ENCODE data around the gene CAMTA1.
A peak's percentile ranks its signal among the peaks of the same experiment; 100 is the strongest.

CAMTA1 gene

DNA sequence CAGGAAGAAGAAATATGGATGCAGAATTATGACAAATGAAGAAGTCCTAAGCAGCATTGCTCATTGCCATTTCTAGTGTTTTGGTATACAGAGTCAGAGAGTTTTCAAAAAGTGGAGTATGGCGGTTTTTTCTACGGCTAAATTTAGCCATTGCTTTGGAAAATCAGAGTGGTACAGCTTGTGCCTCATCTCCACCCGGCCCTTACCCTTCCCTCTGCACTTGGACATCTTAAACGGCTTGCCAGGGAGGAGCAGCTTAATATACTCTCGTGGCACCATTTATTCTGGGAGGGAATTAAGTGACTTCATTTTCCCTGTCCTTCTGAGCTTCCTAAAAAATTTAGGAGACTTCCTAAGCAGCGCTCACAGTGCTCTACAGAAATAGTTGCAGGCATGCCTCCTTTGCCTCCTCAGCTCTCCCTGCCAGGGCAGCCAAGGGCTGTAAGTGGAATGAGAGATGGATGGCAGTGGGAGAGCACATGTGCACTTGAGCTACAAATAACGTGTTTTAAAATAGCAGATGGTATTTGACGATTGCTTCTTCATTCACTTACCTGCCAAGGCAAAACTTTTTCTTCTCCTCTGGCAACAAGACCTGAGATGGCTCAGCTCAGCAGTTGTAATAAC lies 934.3 kb downstream of the CAMTA1 start:
- DNase-seq (ENCODE audit: low read depth in 2 of 2) = no peak

DNA sequence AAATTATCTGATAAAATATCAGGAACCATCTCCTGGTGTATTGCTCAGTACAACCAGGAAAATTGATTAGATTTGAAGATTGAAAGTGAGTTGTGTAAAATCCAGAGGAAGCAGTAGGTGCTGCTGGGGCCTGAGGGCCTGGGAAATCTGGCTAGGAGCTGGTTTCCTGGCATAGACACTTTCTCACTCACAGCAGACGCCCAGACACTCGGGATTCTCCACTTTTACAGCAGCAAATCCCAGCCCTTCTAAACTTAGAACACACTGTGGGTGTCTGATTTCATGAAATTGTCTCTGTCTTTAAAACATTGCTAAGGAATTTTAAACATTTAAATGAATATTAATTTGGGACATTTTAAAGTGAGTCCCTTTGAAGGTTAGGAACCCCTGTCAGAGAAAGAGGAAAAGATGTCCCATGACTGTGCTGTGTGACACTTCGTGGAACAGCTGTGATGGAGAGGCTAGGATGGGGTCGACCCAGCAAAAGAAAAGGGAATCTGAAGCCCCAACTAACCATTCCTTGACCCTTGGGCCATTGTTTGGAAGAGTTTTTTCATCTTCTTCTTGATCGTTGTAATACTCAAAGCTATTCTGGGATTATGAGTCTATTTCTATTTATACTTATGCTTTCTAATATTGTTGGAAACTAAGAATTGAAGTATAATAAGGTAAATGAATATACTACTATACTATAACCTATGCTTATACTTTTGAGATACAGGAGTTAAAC lies 936.9 kb downstream of the CAMTA1 start:
- no peak for DNase-seq (ENCODE audit: low read depth in 2 of 2)

DNA sequence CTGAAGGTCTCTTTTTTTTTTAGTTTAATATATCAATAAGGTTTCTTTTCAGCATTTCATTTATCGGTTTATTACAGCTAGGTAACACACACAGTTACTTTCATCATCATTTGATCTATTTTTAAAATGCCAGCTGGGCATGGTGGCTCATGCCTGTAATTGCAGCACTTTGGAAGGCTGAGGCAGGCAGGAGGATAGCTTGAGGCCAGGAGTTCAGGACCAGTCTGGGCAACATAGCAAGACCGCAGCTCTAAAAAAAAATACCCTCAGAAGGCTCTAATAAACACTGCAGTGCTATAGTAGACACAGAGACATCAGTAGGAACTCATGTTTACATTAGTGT lies 937.4 kb downstream of the CAMTA1 start:
- DNase-seq (ENCODE audit: low read depth in 2 of 2) = no peak

DNA sequence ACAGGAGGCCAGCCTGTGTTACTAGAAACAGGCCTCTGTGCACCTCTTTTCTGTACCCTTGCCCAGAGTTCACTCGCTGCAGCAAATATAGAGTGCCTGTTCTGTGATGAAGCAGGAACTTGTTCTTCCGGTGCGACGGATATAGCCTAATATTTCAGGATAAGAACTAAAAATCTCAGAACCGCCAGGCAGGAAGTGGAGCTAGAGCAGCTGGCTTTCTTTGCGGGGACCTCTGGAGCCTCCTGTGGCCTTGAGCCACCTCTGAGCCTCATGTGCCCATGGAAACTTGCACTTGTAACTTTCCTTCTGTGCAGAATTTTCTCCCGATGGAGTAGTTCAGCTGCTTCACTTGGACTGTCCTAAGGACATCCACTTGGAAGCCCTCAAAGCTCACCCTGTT lies 941.4 kb downstream of the CAMTA1 start:
- no peak for DNase-seq (ENCODE audit: low read depth in 2 of 2)

DNA sequence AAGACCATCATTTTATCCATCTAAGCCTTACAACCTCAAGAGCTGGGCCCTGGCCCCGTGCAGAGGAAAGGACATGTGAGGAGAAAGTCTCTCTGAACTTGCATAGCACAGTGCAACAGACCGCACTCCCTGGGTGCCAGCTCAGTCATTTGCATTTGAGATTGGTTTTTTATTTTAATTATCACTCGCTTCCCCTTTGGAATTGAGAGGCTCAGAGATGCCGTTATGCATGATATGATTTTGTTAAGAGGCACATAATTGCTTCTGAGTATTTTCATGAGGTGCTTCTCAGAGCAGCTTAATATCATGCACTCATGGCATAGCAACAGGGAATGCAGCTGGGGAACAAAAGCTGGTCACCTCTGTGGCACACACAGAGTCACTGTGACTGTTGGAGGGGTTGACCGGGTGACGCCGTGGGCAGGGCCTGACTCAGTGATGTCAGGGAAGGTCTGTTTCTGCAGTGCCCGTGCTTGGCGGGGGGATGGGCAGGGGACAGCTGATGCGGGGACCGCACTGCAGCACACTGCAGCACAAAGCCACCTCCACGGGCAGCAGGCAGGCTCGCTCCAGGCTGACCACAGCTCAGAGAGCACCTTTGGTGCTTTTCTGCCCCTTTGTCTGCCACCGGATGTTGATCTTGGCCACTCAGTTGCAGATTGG lies 942.7 kb downstream of the CAMTA1 start:
- no peak for DNase-seq (ENCODE audit: low read depth in 2 of 2)

DNA sequence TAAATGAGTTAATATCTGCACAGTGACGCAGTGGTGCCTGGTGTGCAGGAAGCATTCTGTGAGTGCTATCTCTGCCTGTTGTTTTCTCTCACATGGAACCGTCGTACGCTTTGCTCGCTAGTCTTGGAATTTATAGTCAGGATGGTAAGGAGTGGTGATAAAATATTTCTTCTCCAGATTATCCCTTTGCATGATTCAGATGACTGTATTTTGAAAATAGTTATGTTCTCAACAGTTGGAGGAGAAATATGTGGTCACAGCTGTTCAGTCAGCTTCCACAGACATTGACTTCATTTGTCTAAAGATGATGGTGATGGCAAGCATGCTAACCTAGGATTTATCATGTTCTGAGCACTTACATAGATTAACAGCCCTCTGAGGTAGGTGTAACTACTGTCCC lies 944.5 kb downstream of the CAMTA1 start:
- DNase-seq (ENCODE audit: low read depth in 2 of 2) = no peak

DNA sequence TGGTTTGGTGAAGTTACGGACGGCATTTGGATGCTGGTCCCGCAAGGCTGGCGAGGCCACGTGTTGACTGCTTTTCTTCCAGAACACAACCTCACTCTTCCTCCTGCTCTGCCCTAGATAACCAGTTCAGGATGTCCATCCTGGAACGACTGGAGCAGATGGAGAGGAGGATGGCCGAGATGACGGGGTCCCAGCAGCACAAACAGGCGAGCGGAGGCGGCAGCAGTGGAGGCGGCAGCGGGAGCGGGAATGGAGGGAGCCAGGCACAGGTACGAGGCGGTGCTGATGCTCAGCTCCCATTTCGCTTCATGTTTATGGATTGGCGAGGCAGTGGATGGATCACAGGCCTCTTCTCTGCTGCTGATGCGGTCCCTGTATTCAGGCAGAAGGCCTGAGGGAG lies 947.1 kb downstream of the CAMTA1 start:
- DNase-seq (ENCODE audit: low read depth in 2 of 2) = no peak

DNA sequence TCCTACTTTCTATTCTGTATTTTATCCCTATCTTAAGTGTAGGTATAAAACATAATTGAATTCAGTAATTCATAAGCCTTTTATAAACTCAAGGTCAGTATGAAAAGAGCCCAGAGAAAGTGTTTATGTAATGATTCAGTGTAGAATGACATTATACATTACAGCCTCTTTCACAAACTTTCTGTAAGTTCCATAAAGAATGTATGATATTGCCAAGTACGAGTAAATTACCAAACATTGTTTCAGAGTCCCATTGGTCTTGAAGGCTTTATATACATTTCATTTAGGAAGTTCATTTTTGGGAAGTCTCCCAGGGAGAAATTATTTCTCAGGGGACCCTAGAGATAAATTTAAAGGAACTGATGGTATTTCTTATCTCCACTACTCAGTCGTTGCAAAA lies 948.0 kb downstream of the CAMTA1 start:
- DNase-seq (ENCODE audit: low read depth in 2 of 2) = no peak

DNA sequence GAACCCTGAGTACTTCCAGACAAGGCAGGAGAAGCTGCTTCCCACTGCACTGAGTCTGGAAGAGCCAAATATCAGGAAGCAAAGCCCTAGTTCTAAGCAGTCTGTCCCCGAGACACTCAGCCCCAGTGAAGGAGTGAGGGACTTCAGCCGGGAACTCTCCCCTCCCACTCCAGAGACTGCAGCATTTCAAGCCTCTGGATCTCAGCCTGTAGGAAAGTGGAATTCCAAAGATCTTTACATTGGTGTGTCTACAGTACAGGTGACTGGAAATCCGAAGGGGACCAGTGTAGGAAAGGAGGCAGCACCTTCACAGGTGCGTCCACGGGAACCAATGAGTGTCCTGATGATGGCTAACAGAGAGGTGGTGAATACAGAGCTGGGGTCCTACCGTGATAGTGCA lies 952.8 kb downstream of the CAMTA1 start:
- DNase-seq (ENCODE audit: low read depth in 2 of 2) = no peak

DNA sequence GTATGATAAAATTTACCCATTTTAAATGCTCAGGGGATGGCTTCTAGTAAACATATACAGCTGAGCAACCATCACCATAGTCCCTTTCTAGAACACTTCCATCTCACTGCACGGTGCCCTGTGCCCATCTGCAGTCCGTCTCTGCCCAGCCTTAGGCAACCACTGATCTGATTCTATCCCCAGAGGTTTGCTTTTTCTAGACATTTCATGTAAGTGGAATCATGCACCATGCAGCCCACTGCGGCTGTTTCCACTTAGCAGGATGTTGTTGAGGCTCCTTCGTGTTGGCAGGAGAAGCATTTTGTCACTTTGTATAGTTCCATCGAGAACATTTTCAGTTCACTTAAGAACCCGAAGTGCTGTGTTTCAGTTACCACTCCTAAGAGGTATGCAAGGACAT lies 958.1 kb downstream of the CAMTA1 start:
- DNase-seq (ENCODE audit: low read depth in 2 of 2) = no peak

DNA sequence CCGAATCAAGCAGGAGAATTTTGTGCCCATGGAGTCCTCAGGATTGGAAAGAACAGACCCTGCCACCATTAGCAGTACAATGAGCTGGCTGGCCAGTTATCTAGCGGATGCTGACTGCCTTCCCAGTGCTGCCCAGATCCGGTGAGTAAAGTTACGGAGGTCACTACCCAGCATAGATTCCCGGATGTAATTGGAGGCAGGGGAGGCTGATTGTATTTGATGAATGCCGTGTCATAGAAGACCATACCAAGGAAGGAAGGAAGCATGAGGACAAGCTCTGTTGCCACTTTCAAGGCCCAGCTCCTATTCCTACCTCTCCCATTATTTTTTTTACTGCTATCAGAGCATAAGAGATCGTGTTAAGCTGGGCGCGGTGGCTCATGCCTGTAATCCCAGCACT lies 959.6 kb downstream of the CAMTA1 start:
- DNase-seq (ENCODE audit: low read depth in 2 of 2) = no peak

DNA sequence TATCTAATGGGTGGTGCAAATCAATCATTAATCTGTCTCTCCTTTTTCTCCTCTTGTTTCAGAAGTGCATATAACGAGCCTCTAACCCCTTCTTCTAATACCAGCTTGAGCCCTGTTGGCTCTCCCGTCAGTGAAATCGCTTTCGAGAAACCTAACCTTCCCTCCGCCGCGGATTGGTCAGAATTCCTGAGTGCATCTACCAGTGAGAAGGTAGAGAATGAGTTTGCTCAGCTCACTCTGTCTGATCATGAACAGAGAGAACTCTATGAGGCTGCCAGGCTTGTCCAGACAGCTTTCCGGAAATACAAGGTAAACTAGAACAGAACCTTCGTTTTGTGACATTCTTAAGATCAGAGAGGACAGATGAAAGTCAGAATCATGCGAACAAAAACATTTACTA lies 960.5 kb downstream of the CAMTA1 start:
- DNase-seq (ENCODE audit: low read depth in 2 of 2) = no peak

DNA sequence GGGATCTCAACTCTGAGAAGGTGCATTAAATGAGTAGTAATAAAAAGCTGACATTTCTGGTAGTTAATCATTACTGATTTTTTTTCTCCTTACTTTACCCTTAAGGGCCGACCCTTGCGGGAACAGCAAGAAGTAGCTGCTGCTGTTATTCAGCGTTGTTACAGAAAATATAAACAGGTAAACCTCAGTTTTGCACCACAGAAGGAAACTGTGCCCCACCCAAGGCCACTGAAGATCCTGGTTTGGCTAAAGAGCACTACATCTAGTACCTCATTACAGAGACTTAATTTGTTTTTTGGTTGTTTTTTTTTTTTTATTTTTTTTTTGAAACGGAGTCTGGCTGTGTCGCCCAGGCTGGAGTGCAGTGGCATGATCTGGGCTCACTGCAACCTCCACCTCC lies 962.4 kb downstream of the CAMTA1 start:
- DNase-seq (ENCODE audit: low read depth in 2 of 2) = no peak

DNA sequence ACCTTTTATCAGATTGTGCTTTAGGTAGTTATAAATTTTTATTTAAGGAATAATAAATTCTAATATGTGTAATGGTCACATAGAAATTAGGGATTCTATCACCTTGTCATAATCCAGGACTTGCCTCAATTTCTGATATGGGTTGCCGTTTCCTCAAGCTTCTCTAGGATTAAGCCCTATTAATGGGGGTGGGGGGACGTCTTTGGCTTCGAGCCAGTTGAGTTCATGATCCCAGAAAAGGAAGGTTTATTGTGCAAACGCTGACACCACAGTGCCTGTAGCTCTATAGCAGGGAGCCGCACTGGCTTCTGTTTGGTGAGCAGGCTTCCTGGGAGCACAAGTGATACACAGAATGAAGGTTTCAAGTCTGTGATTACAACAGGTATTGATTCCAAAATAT lies 963.9 kb downstream of the CAMTA1 start:
- DNase-seq (ENCODE audit: low read depth in 2 of 2) = no peak

DNA sequence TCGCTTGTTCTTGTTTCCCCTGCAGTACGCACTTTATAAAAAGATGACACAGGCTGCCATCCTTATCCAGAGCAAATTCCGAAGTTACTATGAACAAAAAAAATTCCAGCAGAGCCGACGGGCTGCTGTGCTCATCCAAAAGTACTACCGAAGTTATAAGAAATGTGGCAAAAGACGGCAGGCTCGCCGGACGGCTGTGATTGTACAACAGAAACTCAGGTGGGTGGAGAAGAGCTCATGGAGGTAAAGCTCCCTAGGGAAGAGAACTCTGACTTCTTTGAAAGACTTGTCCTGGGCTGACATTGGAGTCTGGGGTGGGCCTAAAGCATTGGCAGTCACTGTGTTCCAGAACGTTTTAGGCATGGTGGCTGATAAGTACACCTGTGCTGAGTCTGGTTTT lies 965.9 kb downstream of the CAMTA1 start:
- no peak for DNase-seq (ENCODE audit: low read depth in 2 of 2)

DNA sequence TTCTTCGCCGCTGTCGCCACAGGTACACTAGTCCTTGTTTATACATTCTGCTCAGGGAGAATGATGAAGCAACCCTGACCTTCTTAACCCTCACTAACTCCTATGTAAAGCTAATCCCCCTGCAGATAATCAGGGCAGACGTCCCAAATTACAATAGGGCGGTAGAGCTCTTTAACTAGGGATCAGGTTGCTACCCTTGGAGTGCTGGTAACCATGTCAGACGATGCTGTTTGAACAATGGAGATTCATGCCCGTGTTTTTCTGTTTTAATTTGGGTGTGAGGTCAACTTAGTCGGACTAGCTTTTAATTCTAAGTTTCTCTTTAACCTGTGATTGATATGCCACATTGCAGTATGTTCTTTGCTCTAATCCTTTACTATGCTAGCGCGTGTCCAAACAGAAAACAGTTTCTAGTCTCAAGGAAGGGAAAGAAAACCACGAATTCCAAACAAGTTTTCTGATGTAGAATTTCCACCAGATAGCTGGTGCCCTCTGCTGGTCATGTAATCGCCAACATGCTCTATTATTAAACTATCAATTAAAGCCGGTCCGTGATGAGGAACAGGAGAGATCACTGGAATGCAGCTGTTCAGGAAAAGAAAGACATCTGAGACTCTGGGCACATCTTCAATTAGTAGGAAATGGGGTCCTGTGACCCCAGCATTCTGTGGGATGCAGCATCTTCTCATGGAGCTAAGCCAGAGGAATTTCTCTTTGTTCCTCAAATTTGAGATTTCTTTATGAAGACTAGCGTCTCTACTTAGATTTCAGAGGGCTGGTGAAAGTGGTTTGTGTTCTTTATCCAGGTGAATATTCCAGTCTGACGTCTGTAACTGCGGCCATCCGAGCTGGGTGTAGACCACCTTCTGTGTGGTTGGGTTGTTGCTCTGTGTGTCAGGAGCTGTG lies 967.5 kb downstream of the CAMTA1 start:
- DNase-seq (ENCODE audit: low read depth in 2 of 2) = peak; percentile 15 to 24

DNA sequence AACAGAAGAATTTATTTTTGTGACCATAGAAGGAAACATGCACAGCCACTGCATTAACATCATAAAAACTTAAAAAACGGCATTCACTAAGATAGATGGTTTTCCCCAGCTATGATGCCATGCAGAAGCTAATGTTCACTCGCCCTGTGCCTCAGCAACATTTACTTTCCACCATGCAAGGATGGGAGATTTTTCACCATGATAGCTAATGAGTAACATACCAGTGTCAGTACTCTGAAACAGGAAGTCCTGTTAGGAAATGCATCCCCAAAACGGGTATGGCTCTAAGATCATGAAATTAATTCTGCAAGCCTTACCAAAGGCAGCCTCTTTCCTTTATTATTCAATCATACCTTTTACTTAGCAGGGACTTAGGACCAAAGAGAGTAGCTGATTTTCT lies 968.4 kb downstream of the CAMTA1 start:
- no peak for DNase-seq (ENCODE audit: low read depth in 2 of 2)

DNA sequence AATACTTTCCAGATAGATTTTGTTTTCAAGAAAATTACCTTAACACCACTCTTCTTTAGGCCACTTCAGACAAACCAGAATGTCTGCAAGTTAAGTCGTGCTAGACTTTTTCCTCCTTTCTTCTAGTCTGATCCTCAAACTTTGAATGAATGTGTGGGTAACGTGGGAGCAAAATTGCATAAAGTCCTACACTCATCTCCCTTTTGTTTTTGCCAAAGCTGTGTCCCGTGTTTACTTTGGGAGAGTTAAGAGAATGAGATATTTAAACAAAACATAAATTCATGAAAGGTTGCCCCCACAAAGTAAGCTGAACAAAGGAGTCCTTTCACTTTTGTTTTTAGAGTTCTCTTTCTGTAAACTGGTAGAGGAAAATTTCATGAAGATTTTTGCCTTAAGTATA lies 969.0 kb downstream of the CAMTA1 start:
- DNase-seq (ENCODE audit: low read depth in 2 of 2) = no peak

DNA sequence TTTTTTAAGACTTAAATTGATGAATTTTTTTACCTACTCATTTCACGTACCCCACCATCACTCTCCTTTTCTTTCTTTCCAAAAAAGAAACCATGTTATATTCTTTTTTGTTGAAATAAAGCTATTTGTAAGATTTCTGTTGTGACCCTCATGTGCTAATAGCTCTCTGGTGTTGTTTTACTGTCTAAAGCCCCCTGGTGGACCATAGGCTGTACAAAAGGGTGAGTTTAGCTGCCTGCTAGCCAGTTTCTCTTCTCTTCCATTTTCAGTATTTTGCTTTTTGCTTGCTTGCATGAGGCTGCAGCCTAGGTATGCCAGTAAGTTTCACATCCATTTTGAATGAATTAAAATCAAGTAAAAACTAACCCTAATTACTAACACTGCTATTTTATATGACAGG lies 970.2 kb downstream of the CAMTA1 start:
- no peak for DNase-seq (ENCODE audit: low read depth in 2 of 2)

DNA sequence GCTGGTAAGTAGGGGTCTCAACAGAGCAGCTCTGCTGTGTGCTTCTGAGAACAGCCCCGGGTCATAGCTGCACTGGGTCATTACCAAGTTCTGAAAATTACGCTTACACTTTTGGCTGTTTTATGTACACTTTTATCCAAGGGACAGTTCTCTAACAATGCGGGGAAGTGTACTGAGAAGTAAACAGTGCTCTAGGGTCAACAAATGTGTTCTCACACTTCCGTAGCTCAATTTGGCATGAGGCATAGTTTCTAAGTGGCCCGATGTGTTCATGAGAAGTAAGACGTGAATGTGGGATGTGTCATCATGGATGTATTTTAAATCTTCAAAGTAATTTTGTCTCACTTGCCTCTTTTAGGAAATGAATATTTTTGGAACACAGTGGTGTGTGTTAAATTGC lies 975.0 kb downstream of the CAMTA1 start:
- no peak for DNase-seq (ENCODE audit: low read depth in 2 of 2)

DNA sequence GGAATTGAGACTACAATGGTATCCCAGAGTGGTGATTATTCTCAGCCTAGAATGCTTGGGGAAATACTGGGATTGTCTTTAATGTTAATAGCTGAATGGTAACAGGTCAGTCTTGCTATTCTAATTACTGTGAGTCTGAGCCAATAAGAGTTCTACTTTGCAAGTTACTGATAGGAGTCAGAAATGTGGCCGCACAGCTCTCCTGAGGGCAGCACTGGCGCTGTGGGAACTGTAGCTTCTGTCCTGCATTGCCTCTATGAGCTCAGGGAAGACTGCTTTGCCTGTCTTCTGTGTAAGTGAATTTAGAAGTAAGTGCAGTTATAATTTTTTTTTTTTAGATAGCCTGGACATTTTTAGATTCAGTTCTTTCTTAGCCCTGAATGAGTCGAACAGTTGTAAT lies 975.8 kb downstream of the CAMTA1 start:
- no peak for DNase-seq (ENCODE audit: low read depth in 2 of 2)

DNA sequence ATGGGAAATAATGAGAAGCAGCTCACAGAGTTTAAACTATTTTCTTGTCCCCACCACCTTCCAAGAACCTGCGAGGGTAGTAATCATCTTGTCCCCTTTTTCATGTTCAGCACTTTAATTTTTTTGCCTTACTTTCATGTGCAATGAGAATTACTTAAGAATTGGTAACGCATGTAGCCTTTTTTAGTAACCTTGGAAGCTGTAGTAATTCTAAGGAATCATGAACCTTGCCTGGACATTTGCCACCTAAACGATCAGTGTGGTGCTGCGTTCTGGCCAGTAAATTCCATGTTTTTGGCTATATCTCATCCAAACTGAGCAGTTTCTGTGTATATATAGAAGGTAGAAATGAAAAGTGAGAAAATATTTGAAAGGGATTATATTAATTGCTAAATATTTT lies 981.9 kb downstream of the CAMTA1 start:
- no peak for DNase-seq (ENCODE audit: low read depth in 2 of 2)

Measured in stimulated activated CD4-positive, alpha-beta T cell treated with anti-CD3 and anti-CD28 coated beads, Interleukin-4, amount 100 ng/mL, for 48 hours (primary cell).